ENCODE measurements around the gene TLK2.
"Not testable (repeated sequence)": the region's sequence is repeated elsewhere in the genome, so short reads cannot be mapped to it uniquely, and the experiment has no call there.

Gene TLK2

GRCh38 chr17:62596662-62597061, 118.0 kb downstream of the TLK2 start:
- no peaks in the 10 kb centered on the region for H3K9me3 ChIP-seq (ENCODE audit: control insufficient read depth in 2 of 2, low read length in 2 of 2)
- H3K36me3 ChIP-seq (ENCODE audit: control insufficient read depth in 2 of 2, insufficient read depth in 2 of 2, low read length in 2 of 2): peaks cover 52 to 53% of the 10 kb centered on the region in 2 donors
- no peak overlapping the region for H3K9ac ChIP-seq (ENCODE audit: low read depth in 1 of 2, low read length in 2 of 2)
- no peaks in the 10 kb centered on the region for H3K27me3 ChIP-seq (ENCODE audit: control insufficient read depth in 2 of 2, insufficient read depth in 2 of 2, low read length in 2 of 2)
- H3K4me3 ChIP-seq (ENCODE audit: low read length in 2 of 2): no peak overlapping the region
- no peak overlapping the region for H3K27ac ChIP-seq (ENCODE audit: low read depth in 2 of 2, low read length in 2 of 2)
- H3K4me1 ChIP-seq (ENCODE audit: control insufficient read depth in 2 of 2, insufficient read depth in 2 of 2, low read length in 2 of 2): no peaks in the 10 kb centered on the region

GRCh38 chr17:62597150-62597549, 118.5 kb downstream of the TLK2 start:
- Histone ChIP-seq H3K9me3 (ENCODE audit: control insufficient read depth in 2 of 2, low read length in 2 of 2) (no peaks in the 10 kb centered on the region), H3K27ac (ENCODE audit: low read depth in 2 of 2, low read length in 2 of 2) (no peak overlapping the region), H3K4me1 (ENCODE audit: control insufficient read depth in 2 of 2, insufficient read depth in 2 of 2, low read length in 2 of 2) (no peaks in the 10 kb centered on the region), H3K27me3 (ENCODE audit: control insufficient read depth in 2 of 2, insufficient read depth in 2 of 2, low read length in 2 of 2) (no peaks in the 10 kb centered on the region), H3K4me3 (ENCODE audit: low read length in 2 of 2) (no peak overlapping the region), H3K9ac (ENCODE audit: low read depth in 1 of 2, low read length in 2 of 2) (no peak overlapping the region), H3K36me3 (ENCODE audit: control insufficient read depth in 2 of 2, insufficient read depth in 2 of 2, low read length in 2 of 2) (peaks cover 56% of the 10 kb centered on the region in 2 donors)

GRCh38 chr17:62597920-62598319, 119.3 kb downstream of the TLK2 start:
- H3K4me3 ChIP-seq (ENCODE audit: low read length in 2 of 2): no peak overlapping the region
- peaks cover 57 to 63% of the 10 kb centered on the region in 2 donors for H3K36me3 ChIP-seq (ENCODE audit: control insufficient read depth in 2 of 2, insufficient read depth in 2 of 2, low read length in 2 of 2)
- no peaks in the 10 kb centered on the region for H3K9me3 ChIP-seq (ENCODE audit: control insufficient read depth in 2 of 2, low read length in 2 of 2)
- H3K27ac ChIP-seq (ENCODE audit: low read depth in 2 of 2, low read length in 2 of 2): no peak overlapping the region
- no peak overlapping the region for H3K9ac ChIP-seq (ENCODE audit: low read depth in 1 of 2, low read length in 2 of 2)
- no peaks in the 10 kb centered on the region for H3K27me3 ChIP-seq (ENCODE audit: control insufficient read depth in 2 of 2, insufficient read depth in 2 of 2, low read length in 2 of 2)
- H3K4me1 ChIP-seq (ENCODE audit: control insufficient read depth in 2 of 2, insufficient read depth in 2 of 2, low read length in 2 of 2): no peaks in the 10 kb centered on the region

- peaks cover 55 to 60% of the 10 kb centered on the region in 2 donors for H3K36me3 ChIP-seq (ENCODE audit: control insufficient read depth in 2 of 2, insufficient read depth in 2 of 2, low read length in 2 of 2)
Measured at GRCh38 chr17:62599964-62600657, 121.5 kb downstream of the TLK2 start.

GRCh38 chr17:62600805-62601204, 122.2 kb downstream of the TLK2 start:
- Histone ChIP-seq H3K36me3 (ENCODE audit: control insufficient read depth in 2 of 2, insufficient read depth in 2 of 2, low read length in 2 of 2) (peaks cover 50 to 61% of the 10 kb centered on the region in 2 donors), H3K27ac (ENCODE audit: low read depth in 2 of 2, low read length in 2 of 2) (no peak overlapping the region), H3K4me1 (ENCODE audit: control insufficient read depth in 2 of 2, insufficient read depth in 2 of 2, low read length in 2 of 2) (no peaks in the 10 kb centered on the region), H3K9me3 (ENCODE audit: control insufficient read depth in 2 of 2, low read length in 2 of 2) (no peaks in the 10 kb centered on the region), H3K4me3 (ENCODE audit: low read length in 2 of 2) (no peak overlapping the region), H3K9ac (ENCODE audit: low read depth in 1 of 2, low read length in 2 of 2) (no peak overlapping the region), H3K27me3 (ENCODE audit: control insufficient read depth in 2 of 2, insufficient read depth in 2 of 2, low read length in 2 of 2) (no peaks in the 10 kb centered on the region)

More at GRCh38 chr17:62599964-62600657, 121.5 kb downstream of the TLK2 start:
- Histone ChIP-seq H3K27ac (ENCODE audit: low read depth in 2 of 2, low read length in 2 of 2) (no peak overlapping the region), H3K9ac (ENCODE audit: low read depth in 1 of 2, low read length in 2 of 2) (no peak overlapping the region), H3K27me3 (ENCODE audit: control insufficient read depth in 2 of 2, insufficient read depth in 2 of 2, low read length in 2 of 2) (no peaks in the 10 kb centered on the region), H3K4me3 (ENCODE audit: low read length in 2 of 2) (no peak overlapping the region), H3K9me3 (ENCODE audit: control insufficient read depth in 2 of 2, low read length in 2 of 2) (no peaks in the 10 kb centered on the region), H3K4me1 (ENCODE audit: control insufficient read depth in 2 of 2, insufficient read depth in 2 of 2, low read length in 2 of 2) (no peaks in the 10 kb centered on the region)

- Histone ChIP-seq H3K27ac (ENCODE audit: low read depth in 2 of 2, low read length in 2 of 2) (no peak overlapping the region), H3K27me3 (ENCODE audit: control insufficient read depth in 2 of 2, insufficient read depth in 2 of 2, low read length in 2 of 2) (no peaks in the 10 kb centered on the region), H3K36me3 (ENCODE audit: control insufficient read depth in 2 of 2, insufficient read depth in 2 of 2, low read length in 2 of 2) (peaks cover 53 to 61% of the 10 kb centered on the region in 2 donors)
Measured at GRCh38 chr17:62601471-62601870, 122.8 kb downstream of the TLK2 start.

GRCh38 chr17:62603783-62604182, 125.2 kb downstream of the TLK2 start:
- H3K4me1 ChIP-seq (ENCODE audit: control insufficient read depth in 2 of 2, insufficient read depth in 2 of 2, low read length in 2 of 2); H3K27ac ChIP-seq (ENCODE audit: low read depth in 2 of 2, low read length in 2 of 2); H3K4me3 ChIP-seq (ENCODE audit: low read length in 2 of 2); H3K27me3 ChIP-seq (ENCODE audit: control insufficient read depth in 2 of 2, insufficient read depth in 2 of 2, low read length in 2 of 2); H3K9ac ChIP-seq (ENCODE audit: low read depth in 1 of 2, low read length in 2 of 2); H3K9me3 ChIP-seq (ENCODE audit: control insufficient read depth in 2 of 2, low read length in 2 of 2): not testable (repeated sequence)
- peaks cover 56 to 60% of the 10 kb centered on the region in 2 donors for H3K36me3 ChIP-seq (ENCODE audit: control insufficient read depth in 2 of 2, insufficient read depth in 2 of 2, low read length in 2 of 2)

More at GRCh38 chr17:62601471-62601870, 122.8 kb downstream of the TLK2 start:
- Histone ChIP-seq H3K4me1 (ENCODE audit: control insufficient read depth in 2 of 2, insufficient read depth in 2 of 2, low read length in 2 of 2) (no peaks in the 10 kb centered on the region), H3K9ac (ENCODE audit: low read depth in 1 of 2, low read length in 2 of 2) (no peak overlapping the region), H3K4me3 (ENCODE audit: low read length in 2 of 2) (no peak overlapping the region), H3K9me3 (ENCODE audit: control insufficient read depth in 2 of 2, low read length in 2 of 2) (no peaks in the 10 kb centered on the region)

- H3K27me3 ChIP-seq (ENCODE audit: control insufficient read depth in 2 of 2, insufficient read depth in 2 of 2, low read length in 2 of 2): no peaks in the 10 kb centered on the region
- H3K27ac ChIP-seq (ENCODE audit: low read depth in 2 of 2, low read length in 2 of 2): no peak overlapping the region
- peaks cover 60% of the 10 kb centered on the region in 2 donors for H3K36me3 ChIP-seq (ENCODE audit: control insufficient read depth in 2 of 2, insufficient read depth in 2 of 2, low read length in 2 of 2)
- H3K9ac ChIP-seq (ENCODE audit: low read depth in 1 of 2, low read length in 2 of 2): no peak overlapping the region
- no peak overlapping the region for H3K4me3 ChIP-seq (ENCODE audit: low read length in 2 of 2)
- H3K4me1 ChIP-seq (ENCODE audit: control insufficient read depth in 2 of 2, insufficient read depth in 2 of 2, low read length in 2 of 2): no peaks in the 10 kb centered on the region
- H3K9me3 ChIP-seq (ENCODE audit: control insufficient read depth in 2 of 2, low read length in 2 of 2): no peaks in the 10 kb centered on the region
Measured at GRCh38 chr17:62605588-62605987, 127.0 kb downstream of the TLK2 start.

- peaks cover 47 to 67% of the 10 kb centered on the region in 2 donors for H3K36me3 ChIP-seq (ENCODE audit: control insufficient read depth in 2 of 2, insufficient read depth in 2 of 2, low read length in 2 of 2)
- no peak overlapping the region for H3K9ac ChIP-seq (ENCODE audit: low read depth in 1 of 2, low read length in 2 of 2)
- H3K27ac ChIP-seq (ENCODE audit: low read depth in 2 of 2, low read length in 2 of 2): no peak overlapping the region
- H3K4me3 ChIP-seq (ENCODE audit: low read length in 2 of 2): no peak overlapping the region
- H3K4me1 ChIP-seq (ENCODE audit: control insufficient read depth in 2 of 2, insufficient read depth in 2 of 2, low read length in 2 of 2): no peaks in the 10 kb centered on the region
- no peaks in the 10 kb centered on the region for H3K9me3 ChIP-seq (ENCODE audit: control insufficient read depth in 2 of 2, low read length in 2 of 2)
- no peaks in the 10 kb centered on the region for H3K27me3 ChIP-seq (ENCODE audit: control insufficient read depth in 2 of 2, insufficient read depth in 2 of 2, low read length in 2 of 2)
Measured at GRCh38 chr17:62611292-62611691, 132.7 kb downstream of the TLK2 start.

- Histone ChIP-seq H3K4me1 (ENCODE audit: control insufficient read depth in 2 of 2, insufficient read depth in 2 of 2, low read length in 2 of 2) (no peaks in the 10 kb centered on the region), H3K27ac (ENCODE audit: low read depth in 2 of 2, low read length in 2 of 2) (no peak overlapping the region), H3K36me3 (ENCODE audit: control insufficient read depth in 2 of 2, insufficient read depth in 2 of 2, low read length in 2 of 2) (peaks cover 43 to 64% of the 10 kb centered on the region in 2 donors), H3K27me3 (ENCODE audit: control insufficient read depth in 2 of 2, insufficient read depth in 2 of 2, low read length in 2 of 2) (no peaks in the 10 kb centered on the region), H3K4me3 (ENCODE audit: low read length in 2 of 2) (no peak overlapping the region), H3K9me3 (ENCODE audit: control insufficient read depth in 2 of 2, low read length in 2 of 2) (no peaks in the 10 kb centered on the region), H3K9ac (ENCODE audit: low read depth in 1 of 2, low read length in 2 of 2) (no peak overlapping the region)
Measured at GRCh38 chr17:62611728-62612127, 133.1 kb downstream of the TLK2 start.

Data from mucosa of rectum (tissue), 2 donors.